Measurements from ENCODE around the gene PLCD1. TPM values are rescaled to one million over a fixed set of nuclear protein-coding genes. Genes with fewer than 3 reads are reported as not detected.
"Not testable (repeated sequence)": the region's sequence is repeated elsewhere in the genome, so short reads cannot be mapped to it uniquely, and the experiment has no call there.

Gene PLCD1
- total and polyA plus RNA-seq, 2 experiments from 2014 or later, result 21.0 to 29.1 TPM

GRCh38 chr3:37991823-37992222, 37.6 kb downstream of the PLCD1 start:
- Histone ChIP-seq H3K27ac (no peak overlapping the region), H3K9me3 (ENCODE audit: low read depth) (no peaks in the 10 kb centered on the region), H3K36me3 (no peaks in the 10 kb centered on the region), H3K4me1 (ENCODE audit: low read depth) (peaks cover 6% of the 10 kb centered on the region), H3K4me3 (no peak overlapping the region), H3K27me3 (no peaks in the 10 kb centered on the region)
- TF ChIP-seq CTCF (IDR thresholded peaks at IDR 0.05; ENCODE audit: low read depth, low read length), result no peak
- no peak for DNase-seq (ENCODE audit: low read depth in 1 of 2, low spot score in 1 of 2)

- H3K9me3 ChIP-seq (ENCODE audit: low read depth), result no peaks in the 10 kb centered on the region
- TF ChIP-seq CTCF (IDR thresholded peaks at IDR 0.05; ENCODE audit: low read depth, low read length), result no peak
- no peaks in the 10 kb centered on the region for H3K27me3 ChIP-seq
- no peaks in the 10 kb centered on the region for H3K36me3 ChIP-seq
- DNase-seq (ENCODE audit: low read depth in 1 of 2, low spot score in 1 of 2), result no peak
- H3K4me1 ChIP-seq (ENCODE audit: low read depth), result peaks cover 6% of the 10 kb centered on the region
- H3K27ac ChIP-seq, result no peak overlapping the region
- H3K4me3 ChIP-seq, result no peak overlapping the region
Measured at GRCh38 chr3:37991109-37991508, 38.3 kb downstream of the PLCD1 start.

GRCh38 chr3:37990527-37990926, 38.9 kb downstream of the PLCD1 start, which contains the start of gene VILL:
Gene VILL, plus strand, starts transcription at chr3:37990786. Its CDS starts 2,887 bp downstream, at chr3:37993673.
- DNase-seq (ENCODE audit: low read depth in 1 of 2, low spot score in 1 of 2), result no peak
- Histone ChIP-seq H3K36me3 (no peaks in the 10 kb centered on the region), H3K4me3 (no peak within 1 kb of the TSS), H3K4me1 (ENCODE audit: low read depth) (peaks cover 6% of the 10 kb centered on the region), H3K27ac (no peak within 1 kb of the TSS), H3K9me3 (ENCODE audit: low read depth) (no peaks in the 10 kb centered on the region), H3K27me3 (no peaks in the 10 kb centered on the region)
- TF ChIP-seq CTCF (IDR thresholded peaks at IDR 0.05; ENCODE audit: low read depth, low read length), result no peak

GRCh38 chr3:37989821-37990480, 39.5 kb downstream of the PLCD1 start:
- Histone ChIP-seq H3K27ac (no peak overlapping the region), H3K36me3 (no peaks in the 10 kb centered on the region), H3K4me3 (no peak overlapping the region), H3K27me3 (no peaks in the 10 kb centered on the region), H3K9me3 (ENCODE audit: low read depth) (no peaks in the 10 kb centered on the region), H3K4me1 (ENCODE audit: low read depth) (peaks cover 6% of the 10 kb centered on the region)
- DNase-seq (ENCODE audit: low read depth in 1 of 2, low spot score in 1 of 2), result no peak
- no peak for TF ChIP-seq CTCF (IDR thresholded peaks at IDR 0.05; ENCODE audit: low read depth, low read length)

GRCh38 chr3:37988931-37989525, 40.4 kb downstream of the PLCD1 start:
- no peak overlapping the region for H3K4me3 ChIP-seq
- H3K4me1 ChIP-seq (ENCODE audit: low read depth), result peaks cover 6% of the 10 kb centered on the region
- DNase-seq (ENCODE audit: low read depth in 1 of 2, low spot score in 1 of 2), result no peak
- no peaks in the 10 kb centered on the region for H3K27me3 ChIP-seq
- no peaks in the 10 kb centered on the region for H3K9me3 ChIP-seq (ENCODE audit: low read depth)
- no peaks in the 10 kb centered on the region for H3K36me3 ChIP-seq
- H3K27ac ChIP-seq, result no peak overlapping the region
- no peak for TF ChIP-seq CTCF (IDR thresholded peaks at IDR 0.05; ENCODE audit: low read depth, low read length)

- not testable (repeated sequence) for H3K36me3 ChIP-seq; DNase-seq (ENCODE audit: low read depth in 1 of 2, low spot score in 1 of 2); H3K27me3 ChIP-seq; H3K4me1 ChIP-seq (ENCODE audit: low read depth); H3K27ac ChIP-seq; H3K4me3 ChIP-seq; H3K9me3 ChIP-seq (ENCODE audit: low read depth)
Measured at GRCh38 chr3:37988376-37988775, 41.1 kb downstream of the PLCD1 start.

Data from cardiac muscle cell (in vitro differentiated cells and primary cell).